AG10803 (cell line): Measurements from ENCODE around the gene ADAMTS20.
"Not testable (repeated sequence)": the region's sequence is repeated elsewhere in the genome, so short reads cannot be mapped to it uniquely, and the experiment has no call there.

Experiments used
- DNase-seq: peaks from one replicate; pipeline ENCODE4 v3.0.0; 2010; ENCODE audit warnings: low read depth
- H3K4me3 ChIP-seq: 2 replicates; pipeline ENCODE4 v1.5.1; 2011; ENCODE audit warnings: mild to moderate bottlenecking, low read length, control low read depth
- TF ChIP-seq, protein P1 (sequence below): conservative IDR thresholded peaks from 2 replicates; pipeline ENCODE4 v1.5.1; 2011; ENCODE audit warnings: mild to moderate bottlenecking, low read length, control low read depth, inconsistent platforms

Gene ADAMTS20

DNA sequence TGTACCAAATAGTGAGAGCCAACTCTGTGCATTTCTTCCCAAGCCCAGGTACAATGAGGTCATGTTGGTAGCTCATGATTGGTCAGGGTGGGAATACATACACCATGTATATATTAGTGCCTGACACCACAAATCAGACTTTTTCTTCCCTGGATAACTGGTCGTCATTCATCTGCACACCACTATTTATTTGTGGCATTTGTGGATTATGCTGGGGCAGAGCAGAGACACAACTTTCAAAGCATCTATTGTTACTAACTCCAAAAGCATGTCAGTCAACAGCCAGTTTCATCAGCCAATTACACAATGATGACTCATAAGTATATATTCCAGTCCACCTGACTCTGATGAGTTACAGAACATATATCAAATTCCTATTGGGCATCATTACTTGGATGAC is 181.7 kb downstream of the ADAMTS20 start:
- H3K4me3 ChIP-seq = no peak overlapping the region
- peak; percentile 18 for DNase-seq
- TF ChIP-seq, protein P1, sequence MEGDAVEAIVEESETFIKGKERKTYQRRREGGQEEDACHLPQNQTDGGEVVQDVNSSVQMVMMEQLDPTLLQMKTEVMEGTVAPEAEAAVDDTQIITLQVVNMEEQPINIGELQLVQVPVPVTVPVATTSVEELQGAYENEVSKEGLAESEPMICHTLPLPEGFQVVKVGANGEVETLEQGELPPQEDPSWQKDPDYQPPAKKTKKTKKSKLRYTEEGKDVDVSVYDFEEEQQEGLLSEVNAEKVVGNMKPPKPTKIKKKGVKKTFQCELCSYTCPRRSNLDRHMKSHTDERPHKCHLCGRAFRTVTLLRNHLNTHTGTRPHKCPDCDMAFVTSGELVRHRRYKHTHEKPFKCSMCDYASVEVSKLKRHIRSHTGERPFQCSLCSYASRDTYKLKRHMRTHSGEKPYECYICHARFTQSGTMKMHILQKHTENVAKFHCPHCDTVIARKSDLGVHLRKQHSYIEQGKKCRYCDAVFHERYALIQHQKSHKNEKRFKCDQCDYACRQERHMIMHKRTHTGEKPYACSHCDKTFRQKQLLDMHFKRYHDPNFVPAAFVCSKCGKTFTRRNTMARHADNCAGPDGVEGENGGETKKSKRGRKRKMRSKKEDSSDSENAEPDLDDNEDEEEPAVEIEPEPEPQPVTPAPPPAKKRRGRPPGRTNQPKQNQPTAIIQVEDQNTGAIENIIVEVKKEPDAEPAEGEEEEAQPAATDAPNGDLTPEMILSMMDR = no peak

DNA sequence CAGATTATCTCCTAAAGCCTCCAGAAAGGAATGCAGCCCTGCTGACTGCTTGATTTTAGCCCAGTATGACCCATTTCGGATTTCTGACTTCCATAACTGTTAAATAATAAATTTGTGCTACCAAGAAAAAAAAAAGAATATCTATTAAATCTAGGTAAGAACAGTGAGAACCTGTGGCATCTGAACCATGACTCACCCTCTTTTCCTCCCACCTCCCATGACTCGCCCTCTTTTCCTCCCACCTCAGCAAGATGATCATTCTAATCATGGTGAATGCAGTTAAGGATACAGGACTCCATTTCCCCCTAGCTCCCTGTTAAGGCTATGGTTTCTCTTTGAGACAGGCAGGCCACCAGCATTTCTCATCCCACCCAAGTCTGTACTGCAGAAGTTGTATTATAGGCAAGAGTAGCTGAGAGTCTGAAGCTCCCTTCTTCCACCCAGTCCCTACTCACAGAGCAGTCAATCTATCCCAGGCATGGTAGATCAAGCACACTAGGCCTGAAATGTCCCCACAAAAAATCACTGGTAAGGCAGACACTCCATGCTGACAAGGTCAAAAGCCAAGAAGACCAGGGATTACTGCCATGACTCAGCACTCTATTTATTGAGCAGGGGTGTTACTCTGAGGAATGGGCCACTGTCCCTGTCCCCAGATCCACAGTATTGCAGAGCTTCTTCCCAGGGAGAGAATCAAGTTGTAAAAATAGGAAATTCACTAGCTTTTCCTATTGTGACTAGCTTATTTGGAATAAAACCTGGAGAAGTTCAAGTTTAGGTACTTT is 188.9 kb downstream of the ADAMTS20 start:
- no peak overlapping the region for H3K4me3 ChIP-seq
- DNase-seq = no peak
- TF ChIP-seq, protein P1 = no peak

DNA sequence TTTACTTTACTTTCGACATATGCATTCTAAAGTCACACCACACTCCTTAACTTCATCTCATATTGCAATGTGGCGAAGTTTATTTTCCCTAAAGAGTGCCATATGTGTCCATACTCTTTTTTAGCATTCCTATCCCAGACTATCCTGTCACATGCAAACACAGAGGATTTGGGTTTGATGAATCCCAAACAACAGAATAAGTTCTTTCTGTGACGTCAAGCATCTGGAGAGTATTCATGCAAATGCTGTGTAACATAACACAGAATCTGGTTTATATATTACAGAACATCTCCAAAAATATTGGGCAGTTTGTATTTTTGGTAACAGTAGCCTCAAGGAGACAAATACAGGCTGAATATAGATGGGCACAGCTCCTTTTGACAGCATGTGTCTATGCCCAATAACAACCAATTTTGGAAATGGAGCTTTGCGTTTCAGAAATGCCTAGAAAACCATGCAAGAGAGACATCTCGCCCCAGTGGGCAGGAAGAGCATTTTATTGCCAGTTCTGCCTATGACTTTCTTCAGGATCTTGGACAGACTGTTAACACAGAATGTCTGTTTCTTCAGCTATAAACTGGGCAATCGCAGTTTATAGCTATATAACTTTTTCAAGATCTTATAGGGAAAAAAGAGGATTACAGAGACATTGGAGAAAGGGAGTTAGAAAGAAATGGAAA is 190.8 kb downstream of the ADAMTS20 start:
- H3K4me3 ChIP-seq = no peak overlapping the region
- DNase-seq = no peak
- TF ChIP-seq, protein P1 = no peak

DNA sequence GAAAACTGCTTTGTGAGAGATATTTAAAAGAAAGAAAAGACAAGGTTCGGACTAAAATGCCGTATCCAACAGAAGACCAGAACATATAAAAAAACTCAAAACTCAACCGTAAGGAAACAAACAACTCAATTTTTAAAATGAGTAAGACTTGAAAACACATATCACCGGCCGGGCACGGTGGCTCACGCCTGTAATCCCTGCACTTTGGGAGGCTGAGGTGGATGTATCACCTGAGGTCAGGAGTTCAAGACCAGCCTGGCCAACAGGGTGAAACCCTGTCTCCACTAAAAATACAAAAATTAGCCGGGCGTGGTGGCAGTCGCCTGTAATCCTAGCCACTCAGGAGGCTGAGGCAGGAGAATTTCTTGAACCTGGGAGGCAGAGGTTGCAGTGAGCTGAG is 192.0 kb downstream of the ADAMTS20 start:
- H3K4me3 ChIP-seq, DNase-seq: not testable (repeated sequence)

DNA sequence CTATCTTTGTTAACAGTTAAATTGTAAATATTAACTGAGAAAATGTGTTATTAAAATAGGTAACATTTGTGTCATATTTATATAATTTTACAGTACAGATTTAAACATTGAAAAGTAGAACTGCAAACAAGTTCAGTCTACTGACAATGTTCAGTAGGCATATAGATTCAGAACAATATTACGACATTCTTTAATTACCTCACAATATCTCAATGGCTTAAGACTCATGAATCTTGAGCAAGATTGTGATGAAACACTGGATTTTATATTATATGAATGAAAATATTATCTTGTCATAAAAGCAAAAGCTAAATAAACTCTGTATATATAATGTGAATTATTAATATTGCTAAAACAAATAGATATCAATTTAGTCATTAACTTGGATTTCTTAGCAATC is 194.9 kb downstream of the ADAMTS20 start:
- DNase-seq = no peak
- TF ChIP-seq, protein P1 = no peak
- no peak overlapping the region for H3K4me3 ChIP-seq

DNA sequence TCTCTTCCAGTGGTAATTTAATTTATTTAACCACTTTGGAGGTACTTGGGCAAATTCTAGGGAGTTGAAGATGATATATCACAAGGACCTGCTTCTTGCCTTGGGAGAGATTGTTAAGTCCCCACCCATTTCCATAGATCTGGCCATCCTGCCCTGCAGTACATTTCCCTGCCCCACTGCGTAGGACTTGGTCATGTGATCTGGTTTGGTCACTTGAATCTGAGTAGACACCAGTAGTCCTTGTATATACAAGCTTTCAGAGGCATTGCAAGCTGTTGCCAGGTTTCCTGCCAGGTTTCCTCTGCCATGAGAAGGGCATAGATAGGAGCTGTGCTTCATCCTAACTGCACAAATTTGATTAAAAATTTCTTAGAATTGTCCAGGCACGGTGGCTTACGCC is 200.0 kb downstream of the ADAMTS20 start:
- no peak for DNase-seq
- H3K4me3 ChIP-seq = no peak overlapping the region
- TF ChIP-seq, protein P1 = no peak

DNA sequence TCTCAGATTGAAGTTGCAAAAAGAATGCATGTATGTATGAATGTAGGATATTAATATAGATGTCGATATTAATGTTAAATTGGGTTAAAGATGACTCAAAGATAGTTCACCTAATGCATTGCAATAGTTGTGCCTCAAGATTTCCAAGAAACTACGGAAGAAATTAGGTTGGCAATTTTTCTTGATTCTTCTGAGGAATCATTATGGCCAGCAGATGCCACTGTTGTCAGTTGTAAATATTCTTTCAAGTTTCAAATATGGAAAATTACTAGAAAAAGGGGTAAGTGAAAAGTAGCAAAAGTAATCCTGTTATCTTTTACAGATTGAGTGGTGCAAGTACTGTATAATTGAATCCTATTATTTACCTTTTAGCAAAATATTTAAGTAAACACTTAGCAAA is 202.1 kb downstream of the ADAMTS20 start:
- no peak overlapping the region for H3K4me3 ChIP-seq
- DNase-seq = no peak
- TF ChIP-seq, protein P1 = no peak; the same call in 1 of the 2 replicates
